ENCODE results near the gene KRTAP10-3.
"Not testable (repeated sequence)": the region's sequence is repeated elsewhere in the genome, so short reads cannot be mapped to it uniquely, and the experiment has no call there.

The KRTAP10-3 gene

DNA sequence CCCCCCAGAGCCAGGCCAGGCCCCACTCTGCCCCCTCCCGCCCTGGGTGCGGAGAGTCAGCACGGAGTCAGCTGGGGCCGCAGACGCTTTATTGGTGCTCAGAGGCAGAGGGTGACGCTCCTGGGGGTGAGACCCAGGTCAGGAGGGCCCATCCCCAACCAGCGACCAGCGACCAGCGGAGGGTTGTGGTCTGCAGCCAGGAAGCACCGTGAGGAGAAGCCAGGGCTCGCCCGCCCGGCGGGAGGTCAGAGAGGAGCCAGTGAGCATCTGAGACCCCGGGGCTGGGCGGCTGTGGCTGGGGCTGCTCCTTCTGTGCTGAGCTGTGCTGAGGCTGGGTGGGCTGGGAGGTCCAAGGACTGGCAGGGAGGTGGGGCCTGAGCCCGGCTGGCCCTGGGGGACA, 8.3 kb downstream of the KRTAP10-3 start:
- DNase-seq (ENCODE audit: extremely low read depth in 1 of 2, low read depth in 1 of 2), result not testable (repeated sequence)

DNA sequence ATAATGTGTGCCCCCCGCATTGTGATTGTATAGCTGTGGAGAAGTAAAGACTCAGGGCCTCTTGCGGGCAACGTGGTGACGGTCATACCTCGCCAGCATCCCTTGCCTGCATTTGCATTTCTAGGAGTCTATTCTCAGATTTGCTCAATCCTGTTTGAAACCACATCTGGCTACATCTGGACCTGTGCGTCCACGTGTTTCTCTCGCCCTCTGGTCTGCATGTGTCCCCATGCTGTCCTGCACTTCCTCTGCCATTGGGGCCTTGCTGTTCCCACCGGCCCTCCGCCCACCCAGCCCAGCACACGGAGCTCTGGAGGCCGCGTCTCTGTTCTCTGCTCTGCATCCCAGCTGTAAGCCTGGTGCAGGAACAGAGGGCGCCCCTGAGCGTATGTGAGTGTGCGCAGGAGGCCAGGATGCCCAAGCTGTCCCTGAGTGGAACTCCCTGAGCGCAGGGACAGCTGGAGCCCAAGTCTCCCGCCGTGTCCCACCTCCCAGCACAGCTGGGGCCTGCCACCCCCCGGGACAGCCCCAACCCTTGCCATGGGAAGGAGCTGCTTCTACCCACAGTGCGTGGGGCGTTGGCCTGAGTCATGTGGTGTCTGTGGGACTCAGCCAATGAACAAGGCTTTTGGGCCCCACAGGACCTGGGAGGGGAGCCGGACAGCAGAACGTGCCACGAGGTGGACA, 8.9 kb downstream of the KRTAP10-3 start:
- no peak for DNase-seq (ENCODE audit: extremely low read depth in 1 of 2, low read depth in 1 of 2)

GRCh38 chr21:44548922-44549321, 9.7 kb downstream of the KRTAP10-3 start:
- DNase-seq (ENCODE audit: extremely low read depth in 1 of 2, low read depth in 1 of 2), result no peak

DNA sequence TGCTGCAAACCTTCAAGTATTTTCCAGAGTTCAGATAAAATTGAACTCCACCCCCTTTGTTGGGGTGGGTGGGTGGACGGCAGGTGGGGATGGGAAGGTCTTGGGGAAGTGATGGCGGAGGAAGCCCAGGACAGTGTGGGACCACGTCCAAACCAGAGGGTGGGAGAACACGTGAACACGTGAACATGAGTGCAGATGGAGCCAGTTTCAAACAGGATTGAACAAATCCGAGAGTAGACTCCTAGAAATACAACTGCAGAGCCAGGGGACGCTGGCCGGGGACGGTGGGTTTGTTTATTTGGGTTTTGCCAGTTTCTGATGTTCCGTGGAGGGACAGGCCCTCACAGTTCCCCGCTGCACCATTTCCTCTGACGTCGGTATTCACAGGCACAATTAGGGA, 10.2 kb downstream of the KRTAP10-3 start:
- no peak for DNase-seq (ENCODE audit: extremely low read depth in 1 of 2, low read depth in 1 of 2)

- DNase-seq (ENCODE audit: extremely low read depth in 1 of 2, low read depth in 1 of 2), result no peak
These were observed 10.8 kb downstream of the KRTAP10-3 start for GRCh38 chr21:44547656-44548331.

- no peak for DNase-seq (ENCODE audit: extremely low read depth in 1 of 2, low read depth in 1 of 2)
These were observed 14.0 kb downstream of the KRTAP10-3 start for GRCh38 chr21:44544566-44544965.

DNA sequence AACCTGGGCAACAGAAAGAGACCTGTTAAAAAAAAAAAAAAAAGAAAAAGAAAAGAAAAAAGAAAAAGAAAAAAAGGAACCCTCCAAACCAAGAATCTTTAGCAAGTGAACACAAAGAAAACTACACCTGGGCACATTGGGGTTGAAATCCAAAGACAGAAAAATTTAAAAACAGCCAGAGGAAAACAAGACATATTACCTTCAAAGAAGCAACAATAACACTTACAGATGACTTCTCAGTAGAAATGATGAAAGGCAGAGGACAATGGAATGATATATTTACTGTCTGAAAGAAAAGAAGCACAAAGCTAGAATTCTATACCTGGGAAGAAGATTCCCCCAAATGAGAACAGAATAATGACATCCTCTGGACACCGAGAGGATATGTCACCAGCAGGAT, 15.9 kb downstream of the KRTAP10-3 start:
- no peak for DNase-seq (ENCODE audit: extremely low read depth in 1 of 2, low read depth in 1 of 2)

DNA sequence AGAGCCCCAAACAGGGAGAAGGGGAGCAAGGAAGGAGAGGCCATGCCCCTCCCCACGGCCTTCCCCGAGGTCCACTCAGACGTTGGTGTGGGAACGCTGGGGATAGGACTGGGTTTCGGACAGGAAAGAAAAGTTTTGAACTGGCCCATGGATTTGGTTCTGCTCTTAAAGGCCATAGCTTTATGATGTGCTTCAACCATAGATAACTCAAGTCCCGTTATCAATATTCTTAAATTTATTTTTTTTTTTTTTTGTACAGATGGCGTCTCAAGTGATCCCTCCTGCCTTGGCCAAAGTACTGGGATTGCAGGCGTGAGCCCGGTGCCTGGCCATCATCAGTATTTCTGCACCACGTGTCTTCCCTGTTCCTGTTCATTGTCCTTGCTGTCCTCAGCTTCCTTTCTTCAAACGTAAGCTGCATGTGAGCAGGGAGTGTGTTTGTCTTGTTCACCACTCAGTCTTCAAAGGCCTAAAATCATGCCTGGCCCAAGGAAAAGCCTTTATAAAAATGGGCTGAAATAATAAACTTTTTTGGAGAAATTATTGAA, 17.8 kb downstream of the KRTAP10-3 start:
- no peak for DNase-seq (ENCODE audit: extremely low read depth in 1 of 2, low read depth in 1 of 2)

- DNase-seq (ENCODE audit: extremely low read depth in 1 of 2, low read depth in 1 of 2), result no peak
These were observed 18.5 kb downstream of the KRTAP10-3 start, which contains the start of gene KRTAP10-1 for GRCh38 chr21:44539991-44540666. TSS of gene KRTAP10-1 (minus strand) at chr21:44540195. CDS start at chr21:44540150, 45 bp downstream.

DNA sequence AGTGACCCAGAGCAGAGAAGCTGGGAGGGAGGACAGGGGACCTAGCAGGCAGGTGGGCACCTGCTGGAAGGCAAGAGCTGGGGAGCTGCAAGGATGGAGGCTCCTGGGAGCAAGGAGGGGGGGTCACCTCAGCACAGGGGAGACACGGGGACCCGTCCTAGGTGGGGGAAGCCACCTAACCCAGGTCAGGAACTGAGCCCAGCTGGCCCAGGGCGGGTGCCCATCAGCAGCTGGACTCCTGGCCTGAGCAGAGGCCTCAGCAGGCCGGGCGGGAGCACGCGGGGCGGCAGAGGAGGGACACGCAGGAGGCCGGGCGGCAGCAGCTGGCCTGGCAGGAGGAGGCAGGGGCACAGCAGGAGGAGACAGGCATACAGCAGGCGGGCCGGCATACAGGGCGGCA, 19.5 kb downstream of the KRTAP10-3 start:
- DNase-seq (ENCODE audit: extremely low read depth in 1 of 2, low read depth in 1 of 2), result no peak

- no peak for DNase-seq (ENCODE audit: extremely low read depth in 1 of 2, low read depth in 1 of 2)
These were observed 20.4 kb downstream of the KRTAP10-3 start for GRCh38 chr21:44537930-44538911.

DNA sequence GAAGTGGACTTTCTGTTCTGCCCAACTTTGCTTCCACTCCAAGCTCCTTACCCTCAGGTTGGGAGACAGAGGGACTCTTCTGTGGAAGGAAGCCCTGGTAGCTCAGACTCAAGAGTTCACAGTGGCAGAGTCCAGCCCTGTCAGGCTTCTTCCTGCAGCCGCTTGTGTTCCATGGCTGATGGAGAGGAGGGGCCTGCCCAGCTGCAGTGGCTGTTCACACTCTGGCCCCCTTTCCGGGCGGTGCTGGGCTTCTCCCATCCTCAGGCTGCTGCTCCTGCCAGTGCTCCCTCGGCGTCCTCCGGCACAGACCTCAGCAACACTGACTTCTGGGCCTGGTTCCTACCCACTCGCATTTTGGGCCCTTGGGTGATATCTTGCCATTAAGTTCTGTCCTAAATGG, 22.6 kb downstream of the KRTAP10-3 start:
- no peak for DNase-seq (ENCODE audit: extremely low read depth in 1 of 2, low read depth in 1 of 2)

DNA sequence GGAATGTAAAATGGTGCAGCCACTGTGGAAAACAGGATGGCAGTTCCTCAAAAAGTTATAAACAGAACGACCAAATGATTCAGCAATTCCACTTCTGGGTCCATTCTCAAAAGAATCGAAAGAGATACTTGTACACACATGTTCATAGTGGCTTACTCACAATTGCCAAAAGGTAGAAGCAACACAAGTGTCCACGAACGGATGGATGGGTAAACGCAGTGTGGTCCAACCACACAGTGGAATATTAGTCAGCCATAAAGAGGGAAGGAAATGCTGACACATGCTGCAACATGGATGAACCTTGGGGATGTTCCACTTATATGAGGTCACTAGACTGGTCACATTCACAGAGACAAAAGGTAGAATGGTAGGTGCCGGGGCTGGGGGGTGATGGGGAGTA, 23.9 kb downstream of the KRTAP10-3 start:
- DNase-seq (ENCODE audit: extremely low read depth in 1 of 2, low read depth in 1 of 2), result no peak

DNA sequence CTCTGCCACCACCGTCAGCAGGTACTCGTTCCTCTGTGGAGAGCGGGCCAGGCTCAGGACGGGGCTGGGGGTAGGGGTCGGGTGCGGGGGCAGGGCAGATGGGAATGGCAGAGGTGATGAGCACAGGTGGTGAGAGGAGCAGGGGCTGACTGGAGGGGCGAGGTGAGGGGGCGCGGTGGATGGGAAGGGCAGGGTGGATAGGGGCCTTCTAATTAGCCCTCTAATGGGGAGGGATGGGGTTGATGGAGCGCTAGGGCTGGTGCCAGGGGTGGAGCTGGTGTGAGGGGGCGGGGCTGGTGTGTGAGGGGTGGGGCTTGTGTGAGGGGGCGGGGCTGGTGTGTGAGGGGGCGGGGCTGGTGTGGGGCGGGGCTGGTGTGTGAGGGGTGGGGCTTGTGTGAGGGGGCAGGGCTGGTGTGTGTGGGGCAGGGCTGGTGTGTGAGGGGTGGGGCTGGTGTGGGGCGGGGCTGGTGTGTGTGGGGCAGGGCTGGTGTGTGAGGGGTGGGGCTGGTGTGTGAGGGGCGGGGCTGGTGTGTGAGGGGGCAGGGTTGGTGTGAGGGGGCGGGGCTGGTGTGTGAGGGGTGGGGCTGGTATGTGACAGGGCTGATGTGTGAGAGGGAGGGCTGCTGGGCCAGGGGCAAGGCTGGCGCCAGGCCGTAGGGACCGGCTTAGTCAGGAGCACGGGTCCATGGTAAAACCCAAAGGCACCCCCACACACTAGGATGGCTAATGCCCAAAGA, 24.5 kb downstream of the KRTAP10-3 start:
- DNase-seq (ENCODE audit: extremely low read depth in 1 of 2, low read depth in 1 of 2), result no peak

- no peak for DNase-seq (ENCODE audit: extremely low read depth in 1 of 2, low read depth in 1 of 2)
These were observed 25.3 kb downstream of the KRTAP10-3 start for GRCh38 chr21:44533121-44533890.

- DNase-seq (ENCODE audit: extremely low read depth in 1 of 2, low read depth in 1 of 2), result no peak
These were observed 25.9 kb downstream of the KRTAP10-3 start for GRCh38 chr21:44532712-44533111.

DNA sequence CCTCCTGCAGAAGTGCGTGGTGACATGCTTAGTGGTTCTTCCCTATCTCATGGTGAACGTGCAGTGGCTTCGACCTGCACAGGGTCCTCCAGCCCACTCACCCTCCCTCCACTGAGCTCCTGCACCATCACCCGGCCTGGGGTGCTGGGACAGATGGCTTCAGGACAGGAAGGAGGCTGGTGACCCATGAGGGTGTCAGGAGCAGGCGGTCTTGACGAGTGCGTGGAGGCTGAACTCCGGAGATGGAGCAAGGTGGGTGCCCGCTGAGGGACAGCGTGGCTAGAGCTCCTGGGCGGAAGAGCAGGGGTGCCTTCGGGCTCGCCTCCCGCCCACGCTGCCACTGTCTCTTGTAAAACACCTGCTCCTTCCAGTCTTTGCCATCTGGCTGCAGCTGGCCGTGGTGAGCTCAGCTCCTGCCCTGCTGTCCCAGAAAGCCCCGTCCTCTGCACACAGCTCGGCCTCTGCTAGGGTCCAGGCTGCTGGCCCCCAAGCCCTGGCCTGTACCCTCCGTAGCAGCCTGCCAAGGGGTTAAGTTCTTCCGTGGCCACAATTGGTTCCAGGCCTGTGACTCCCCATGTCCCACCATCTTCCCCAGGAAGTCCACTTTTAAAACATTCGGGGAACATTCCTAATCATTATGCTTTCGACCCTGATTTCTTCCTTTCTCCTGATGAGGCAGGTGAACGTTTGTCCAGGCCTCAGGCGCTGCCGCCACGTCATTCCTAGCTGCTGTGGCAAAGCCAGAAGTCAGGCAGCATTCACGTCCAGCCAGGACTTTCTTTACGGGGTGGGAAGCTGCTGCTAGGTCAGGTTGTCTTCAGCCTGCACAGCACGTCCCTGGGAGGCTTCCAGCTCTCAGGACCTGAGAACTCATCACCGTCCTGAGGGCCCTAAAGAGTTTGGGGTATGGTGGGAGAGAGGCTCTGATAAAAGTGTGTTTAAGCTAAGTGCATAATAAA, 26.7 kb downstream of the KRTAP10-3 start:
- DNase-seq (ENCODE audit: extremely low read depth in 1 of 2, low read depth in 1 of 2), result no peak

All from activated CD8-positive, alpha-beta memory T cell treated with anti-CD3 and anti-CD28 coated beads for 1 hour (primary cell).